HG03135 (cell line): ENCODE measurements around the gene GPS2.
"Not testable (repeated sequence)": the region's sequence is repeated elsewhere in the genome, so short reads cannot be mapped to it uniquely, and the experiment has no call there.

Source experiments
- ATAC-seq: cut with Tn5 transposase; IDR thresholded peaks from one replicate; pipeline ENCODE4 v1.9.1; 2021; ENCODE audit warnings: mild to moderate bottlenecking, moderate library complexity; ENCODE audit not compliant: unreplicated experiment

Gene GPS2

DNA sequence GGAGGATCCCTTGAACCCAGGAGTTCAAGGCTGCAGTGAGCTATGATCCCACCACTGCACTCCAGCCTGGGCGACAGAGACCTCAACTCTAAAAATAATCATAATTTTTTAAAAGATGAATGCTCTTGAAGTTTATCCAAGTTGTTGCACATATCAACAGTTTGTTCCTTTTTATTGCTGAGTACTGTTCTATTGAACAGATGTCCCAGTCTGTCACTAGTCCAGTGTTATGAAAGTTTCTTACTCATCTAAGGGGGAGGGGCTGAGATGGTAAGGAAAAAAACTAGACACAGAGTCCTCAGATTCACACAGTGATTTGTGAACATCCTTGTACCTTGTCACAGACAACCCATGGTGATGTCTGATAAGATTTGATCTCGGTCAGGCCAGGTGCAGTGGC lies 25.0 kb upstream of the GPS2 start:
- ATAC-seq = no peak

DNA sequence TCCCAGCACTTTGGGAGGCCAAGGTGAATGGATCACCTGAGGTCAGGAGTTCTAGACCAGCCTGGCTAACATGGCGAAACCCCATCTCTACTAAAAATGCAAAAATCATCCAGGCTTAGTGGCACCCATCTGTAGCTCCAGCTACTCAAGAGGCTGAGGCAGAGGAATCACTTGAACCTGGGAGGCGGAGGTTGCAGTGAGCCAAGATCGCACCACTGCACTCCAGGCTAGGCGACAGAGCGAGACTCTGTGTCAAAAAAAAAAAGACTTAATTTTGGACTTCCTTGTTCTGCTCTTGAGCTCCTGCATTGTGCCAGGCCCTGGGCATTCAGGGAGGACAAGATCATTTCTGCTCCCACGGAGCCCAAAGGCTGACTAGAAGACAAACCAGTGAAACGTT lies 22.4 kb upstream of the GPS2 start:
- not testable (repeated sequence) for ATAC-seq

- no peak for ATAC-seq
Observed at GRCh38 chr17:7336240-7337175, 21.3 kb upstream of the GPS2 start, which contains the start of gene ACAP1. Gene ACAP1, plus strand, starts transcription at chr17:7336529. Its CDS starts 206 bp downstream, at chr17:7336735.

- not testable (repeated sequence) for ATAC-seq
Observed at GRCh38 chr17:7335765-7336164, 20.6 kb upstream of the GPS2 start.

- ATAC-seq = no peak
Observed at GRCh38 chr17:7334938-7335538, 19.9 kb upstream of the GPS2 start.

DNA sequence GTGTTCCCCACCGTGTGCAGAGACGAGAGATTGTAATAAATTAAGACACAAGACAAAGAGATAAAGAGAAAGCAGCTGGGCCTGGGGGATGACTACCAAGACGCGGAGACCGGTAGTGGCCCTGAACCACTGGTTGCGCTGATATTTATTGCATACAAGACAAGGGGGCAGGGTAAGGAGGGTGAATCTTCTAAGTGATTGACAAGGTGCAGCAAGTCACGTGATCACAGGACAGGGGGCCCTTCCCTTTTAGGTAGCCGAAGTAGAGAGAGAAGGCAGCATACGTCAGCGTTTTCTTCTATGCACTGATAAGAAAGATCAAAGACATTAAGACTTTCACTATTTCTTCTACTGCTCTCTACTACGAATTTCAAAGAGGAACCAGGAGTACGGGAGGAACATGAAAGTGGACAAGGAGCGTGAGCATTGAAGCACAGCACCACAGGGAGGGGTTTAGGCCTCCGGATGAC lies 17.5 kb upstream of the GPS2 start:
- not testable (repeated sequence) for ATAC-seq

DNA sequence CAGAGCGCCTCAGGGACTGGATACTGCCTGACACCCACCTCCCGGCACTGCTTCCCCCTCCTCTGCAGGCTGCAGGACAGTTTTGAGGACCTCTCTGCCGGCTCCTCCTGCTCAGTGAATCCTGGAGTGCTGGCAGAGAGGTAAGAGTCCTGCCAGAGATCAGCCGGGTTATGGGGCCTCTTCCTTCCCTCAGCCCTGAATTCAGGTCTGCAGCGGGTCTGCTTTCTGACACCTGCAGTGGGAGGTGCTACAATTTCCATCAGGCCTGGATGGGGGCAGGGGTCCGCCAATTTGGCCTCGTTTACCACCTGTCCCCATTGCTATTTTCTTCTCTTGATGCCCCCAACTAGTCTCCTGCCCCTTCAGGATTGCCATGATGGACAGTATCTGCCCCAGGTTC lies 17.0 kb upstream of the GPS2 start:
- no peak for ATAC-seq

DNA sequence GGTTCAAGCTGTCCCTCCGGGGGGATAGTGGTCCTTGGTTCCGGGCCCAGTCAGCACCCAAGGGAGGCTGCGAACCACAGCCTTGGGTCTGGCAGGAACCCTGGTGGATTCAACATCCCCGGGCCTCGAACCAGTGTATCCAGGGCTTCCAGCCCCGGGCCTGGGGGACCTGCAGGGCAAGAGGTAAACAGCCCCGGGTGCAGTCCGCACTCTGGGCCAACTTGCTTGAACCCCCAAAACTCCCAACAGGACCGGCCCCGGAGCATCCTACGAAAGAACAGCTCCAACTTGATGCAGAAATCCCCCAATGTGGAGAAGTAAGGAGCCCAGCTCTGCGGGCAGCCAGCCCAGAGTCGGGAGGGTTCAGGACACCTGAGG lies 15.5 kb upstream of the GPS2 start:
- ATAC-seq = no peak

DNA sequence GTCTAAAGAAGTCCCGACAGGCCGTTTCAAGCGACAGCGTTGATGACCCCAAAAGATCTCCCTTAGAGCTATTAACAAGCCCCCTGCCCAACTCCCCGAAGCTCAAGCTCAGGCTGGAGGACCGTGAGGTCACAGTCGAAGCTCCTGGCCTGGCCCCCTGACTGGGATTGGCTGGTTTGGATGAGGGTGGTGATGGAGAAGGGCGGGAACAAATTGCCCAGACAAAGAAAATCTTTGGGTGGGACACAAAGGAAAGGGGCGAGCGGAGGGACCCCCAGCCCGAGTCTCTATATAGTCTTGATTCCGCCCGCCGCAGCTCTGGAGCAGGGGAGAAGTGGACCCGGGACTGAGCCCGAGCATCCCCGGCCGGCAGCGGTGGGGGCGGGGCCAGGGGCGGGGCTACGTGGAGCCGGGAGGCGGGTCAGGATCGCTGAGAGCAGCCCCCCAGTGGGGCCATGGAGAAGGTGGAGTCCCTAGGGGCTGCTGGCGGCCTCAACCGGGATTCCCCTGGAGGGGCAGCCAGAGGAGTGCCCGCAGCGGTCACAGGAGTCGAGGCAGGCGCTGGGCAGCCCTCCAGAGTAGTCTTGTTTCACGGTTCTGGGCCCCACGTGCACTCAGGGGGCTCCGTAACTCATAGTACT lies 15.0 kb upstream of the GPS2 start:
- ATAC-seq = peak; percentile 43

GRCh38 chr17:7329374-7329996 lies 14.3 kb upstream of the GPS2 start:
- ATAC-seq = peak; percentile 55

DNA sequence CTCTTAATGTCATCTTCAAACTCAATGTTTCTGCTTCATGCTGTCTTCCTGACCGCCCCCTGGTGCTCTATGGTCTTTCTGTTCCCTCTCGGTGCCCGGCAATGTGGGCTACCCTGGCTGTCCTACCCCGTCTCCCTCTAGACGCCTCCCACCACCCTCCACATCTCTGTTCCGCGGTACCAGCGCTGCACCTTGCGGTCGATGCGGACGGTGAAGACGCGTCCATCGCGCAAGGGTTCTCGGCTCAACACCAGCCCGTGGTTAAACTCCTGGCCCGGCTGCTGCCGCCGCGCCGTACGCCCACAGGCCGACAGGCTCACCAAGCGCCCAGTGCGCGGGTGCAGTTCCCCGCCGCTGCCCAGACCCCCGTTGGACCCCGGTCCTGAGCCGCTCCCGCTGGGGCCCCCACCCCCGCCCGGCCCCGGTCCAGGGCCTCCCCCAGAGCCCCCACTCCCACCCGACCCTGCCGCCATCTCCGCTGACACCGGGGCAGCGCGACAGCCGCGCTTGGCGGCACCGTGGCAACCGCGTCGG lies 13.7 kb upstream of the GPS2 start, which contains the start of gene NEURL4:
Gene NEURL4, minus strand, starts transcription at position 496 of the 534 bp plus-strand sequence. Its CDS starts 23 bp downstream, at position 473.
- ATAC-seq = peak; percentile 5

DNA sequence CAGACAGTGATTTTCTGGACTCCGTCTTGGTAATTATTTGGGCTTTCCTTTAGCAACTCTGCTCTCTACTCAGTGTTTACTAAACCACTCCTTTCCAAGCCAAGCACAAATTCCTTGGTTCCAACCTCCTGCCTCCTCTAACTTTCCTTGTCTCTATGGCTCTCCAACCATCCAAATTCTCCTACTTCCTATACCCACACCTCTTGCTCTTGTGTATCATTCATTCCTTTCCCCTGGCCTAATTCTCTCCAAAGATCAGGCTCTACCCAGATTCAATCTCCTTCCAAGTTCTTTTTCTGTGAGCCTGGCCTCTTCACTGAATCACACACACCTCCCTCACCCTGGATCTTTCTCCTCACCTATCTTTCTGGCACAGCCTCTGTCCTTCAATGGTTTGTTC lies 12.8 kb upstream of the GPS2 start:
- no peak for ATAC-seq

DNA sequence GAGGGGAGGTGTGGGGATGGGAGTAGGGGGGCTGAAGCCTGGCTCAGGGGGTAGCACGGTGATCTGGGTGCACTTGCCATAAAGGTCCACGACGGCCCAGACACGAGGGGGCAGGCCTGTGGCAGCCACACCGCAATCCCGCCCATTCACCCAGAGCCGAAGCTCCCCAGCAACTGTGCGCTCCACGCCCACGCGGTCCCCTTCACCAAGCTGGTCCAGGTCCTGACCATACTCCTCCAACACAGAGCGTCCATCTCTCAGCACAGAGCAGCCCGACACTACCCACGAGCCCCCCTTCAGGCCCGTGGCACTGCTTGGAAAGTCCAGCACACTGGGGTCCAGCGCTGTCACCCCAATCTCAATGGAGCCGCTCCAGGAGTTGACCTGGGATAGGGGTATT lies 12.3 kb upstream of the GPS2 start:
- no peak for ATAC-seq

DNA sequence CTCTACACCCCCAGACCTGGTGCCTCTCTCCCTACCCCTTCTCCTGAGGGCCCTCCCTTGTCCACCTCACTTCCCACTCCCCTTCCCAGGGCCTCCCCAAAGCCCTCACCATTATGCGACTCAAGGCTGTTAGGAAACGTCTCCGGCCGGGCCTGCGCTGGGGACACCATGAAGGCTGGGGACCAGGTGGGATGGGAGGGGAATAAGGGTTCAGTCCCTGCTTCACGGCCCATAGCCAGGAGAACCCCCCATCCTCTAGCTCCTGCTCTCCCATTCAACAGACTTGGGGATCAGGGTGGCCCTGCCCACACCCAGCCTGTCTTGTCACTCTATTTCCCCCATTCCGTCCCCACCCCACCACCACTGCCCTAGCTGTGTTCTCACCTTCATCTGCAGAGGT lies 11.9 kb upstream of the GPS2 start:
- ATAC-seq = no peak

DNA sequence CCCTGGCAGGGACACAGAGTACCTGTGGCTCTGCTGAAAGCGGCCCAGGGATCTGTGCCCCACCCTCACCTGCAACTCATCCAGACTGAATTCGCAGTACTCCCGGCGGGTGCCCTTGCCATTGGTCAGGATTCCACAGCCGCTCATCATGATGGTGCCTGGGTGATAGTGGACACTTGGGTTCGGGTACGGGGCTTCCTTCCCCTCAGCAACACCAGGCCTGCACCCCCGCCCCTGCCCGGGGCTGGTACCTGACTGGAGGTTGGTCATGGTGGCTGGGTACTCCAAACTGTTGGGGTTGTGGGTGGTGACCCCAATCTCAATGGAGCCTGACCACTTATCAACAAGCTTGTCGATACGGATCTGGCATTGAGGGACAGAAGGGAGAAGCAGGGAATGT lies 11.0 kb upstream of the GPS2 start:
- no peak for ATAC-seq

DNA sequence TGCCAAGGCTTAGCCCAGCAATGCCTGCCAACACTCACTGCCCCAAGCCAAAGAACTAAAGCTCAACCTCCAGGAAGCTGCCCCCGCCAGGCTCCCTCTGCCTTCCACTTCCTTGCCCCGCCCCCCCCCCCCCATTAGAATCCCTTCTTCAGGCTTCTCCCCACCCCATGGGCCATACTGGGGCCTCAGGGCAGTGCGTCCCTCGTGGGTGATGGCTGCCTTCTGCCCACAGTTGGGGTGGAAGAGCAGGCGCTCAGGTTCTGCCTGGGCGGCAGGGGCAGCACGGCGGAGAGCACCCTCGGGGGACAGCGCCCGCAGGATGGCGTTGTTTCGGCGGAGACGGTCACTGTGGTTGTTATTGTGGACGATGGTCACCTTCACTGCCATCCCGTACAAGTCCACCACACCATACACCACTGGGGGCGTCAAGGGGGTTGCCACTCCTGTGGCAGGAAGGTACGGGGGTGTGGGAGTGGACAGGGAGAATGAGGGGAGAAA lies 9.9 kb upstream of the GPS2 start:
- no peak for ATAC-seq

DNA sequence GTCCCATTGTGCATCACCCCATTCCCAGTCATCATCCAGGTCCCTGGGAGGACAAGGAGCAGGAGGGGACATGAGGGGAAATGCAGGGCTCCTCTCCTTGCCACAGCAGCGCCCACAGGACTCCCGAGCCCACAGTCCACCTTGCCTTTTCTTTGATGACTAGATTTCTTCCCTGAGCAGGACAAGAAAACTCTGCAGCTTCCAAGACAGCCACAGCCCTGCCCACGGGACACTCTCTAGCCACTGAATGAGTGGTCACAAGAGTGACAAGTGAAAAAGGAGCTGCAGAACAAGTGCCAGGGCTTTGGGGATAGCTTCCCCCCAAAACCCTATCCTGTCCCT lies 9.2 kb upstream of the GPS2 start:
- ATAC-seq = no peak

GRCh38 chr17:7323731-7324437 lies 8.7 kb upstream of the GPS2 start:
- no peak for ATAC-seq

DNA sequence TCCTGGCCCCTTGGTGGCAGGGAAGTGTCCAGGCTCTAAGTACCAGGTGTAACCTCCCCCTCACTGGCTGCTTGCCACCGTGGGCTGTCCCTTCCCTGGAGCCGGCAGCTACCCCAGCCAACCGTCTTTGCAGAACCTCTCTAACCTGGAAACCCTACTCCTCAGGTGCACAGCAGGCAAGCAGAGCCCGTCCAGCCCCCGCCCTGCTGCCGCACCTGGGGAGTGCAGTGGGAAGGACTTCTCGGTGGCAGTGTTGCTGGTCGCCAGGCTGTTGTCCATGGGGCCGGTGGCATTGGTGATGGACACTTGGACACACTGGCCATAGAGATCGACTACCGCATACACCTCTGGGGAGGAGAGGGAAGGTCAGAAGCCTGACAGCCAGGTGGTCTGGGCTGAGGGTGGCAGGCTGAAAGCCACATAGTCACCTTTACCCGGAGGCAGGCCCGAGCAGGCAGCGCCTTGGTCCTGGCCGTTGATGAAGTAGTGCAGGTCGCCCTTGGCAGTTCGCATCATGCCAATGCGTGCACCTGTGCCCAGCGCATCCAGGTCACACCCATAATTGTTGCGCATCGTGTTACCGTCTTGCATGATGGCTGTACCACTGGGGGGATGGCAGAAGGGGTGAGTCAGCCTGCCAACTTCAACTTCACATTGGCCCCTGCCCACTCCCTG lies 7.5 kb upstream of the GPS2 start:
- no peak for ATAC-seq

GRCh38 chr17:7321466-7321865 lies 6.3 kb upstream of the GPS2 start:
- ATAC-seq = no peak
